HUDEP-2 (cell line): Measurements from ENCODE around the gene CFAP299.

Source experiments
- DNase-seq, 76 experiments: peaks; one replicate each; lab custom pipeline; 2025; ENCODE audit not compliant: unreplicated experiment in 76 of 76; lab: John Stamatoyannopoulos, UW

The CFAP299 gene

GRCh38 chr4:80495865-80496264, 160.3 kb downstream of the CFAP299 start:
- no peak for DNase-seq

- DNase-seq = no peak
Measured at GRCh38 chr4:80498725-80499124, 163.2 kb downstream of the CFAP299 start.

- DNase-seq = no peak
Measured at GRCh38 chr4:80500613-80501012, 165.1 kb downstream of the CFAP299 start.

- DNase-seq = peak in 29 of 76 experiments; percentile 0 to 67 (median 23)
Measured at GRCh38 chr4:80507077-80507476, 171.5 kb downstream of the CFAP299 start.

- peak in 2 of 76 experiments; percentile 0 to 1 for DNase-seq
Measured at GRCh38 chr4:80507507-80507906, 172.0 kb downstream of the CFAP299 start.

- DNase-seq = no peak
Measured at GRCh38 chr4:80515496-80515895, 180.0 kb downstream of the CFAP299 start.

- DNase-seq = no peak
Measured at GRCh38 chr4:80521438-80521837, 185.9 kb downstream of the CFAP299 start.

- no peak for DNase-seq
Measured at GRCh38 chr4:80526697-80527096, 191.2 kb downstream of the CFAP299 start.

- DNase-seq = no peak
Measured at GRCh38 chr4:80529026-80529425, 193.5 kb downstream of the CFAP299 start.

- no peak for DNase-seq
Measured at GRCh38 chr4:80532674-80533333, 197.3 kb downstream of the CFAP299 start.

GRCh38 chr4:80535551-80535950, 200.0 kb downstream of the CFAP299 start:
- no peak for DNase-seq

GRCh38 chr4:80538276-80538926, 202.9 kb downstream of the CFAP299 start:
- DNase-seq = no peak

- no peak for DNase-seq
Measured at GRCh38 chr4:80539190-80539589, 203.7 kb downstream of the CFAP299 start.

- DNase-seq = no peak
Measured at GRCh38 chr4:80540349-80540748, 204.8 kb downstream of the CFAP299 start.

- no peak for DNase-seq
Measured at GRCh38 chr4:80540785-80541469, 205.4 kb downstream of the CFAP299 start.

GRCh38 chr4:80542747-80543146, 207.2 kb downstream of the CFAP299 start:
- DNase-seq = no peak

- DNase-seq = no peak
Measured at GRCh38 chr4:80560337-80560736, 224.8 kb downstream of the CFAP299 start.

GRCh38 chr4:80566203-80566872, 230.8 kb downstream of the CFAP299 start:
- no peak for DNase-seq

GRCh38 chr4:80568891-80569290, 233.4 kb downstream of the CFAP299 start:
- DNase-seq = no peak

GRCh38 chr4:80576796-80577195, 241.3 kb downstream of the CFAP299 start:
- DNase-seq = no peak

GRCh38 chr4:80578001-80578400, 242.5 kb downstream of the CFAP299 start:
- no peak for DNase-seq
